ENCODE data around the gene SORCS2.

Gene SORCS2

DNA sequence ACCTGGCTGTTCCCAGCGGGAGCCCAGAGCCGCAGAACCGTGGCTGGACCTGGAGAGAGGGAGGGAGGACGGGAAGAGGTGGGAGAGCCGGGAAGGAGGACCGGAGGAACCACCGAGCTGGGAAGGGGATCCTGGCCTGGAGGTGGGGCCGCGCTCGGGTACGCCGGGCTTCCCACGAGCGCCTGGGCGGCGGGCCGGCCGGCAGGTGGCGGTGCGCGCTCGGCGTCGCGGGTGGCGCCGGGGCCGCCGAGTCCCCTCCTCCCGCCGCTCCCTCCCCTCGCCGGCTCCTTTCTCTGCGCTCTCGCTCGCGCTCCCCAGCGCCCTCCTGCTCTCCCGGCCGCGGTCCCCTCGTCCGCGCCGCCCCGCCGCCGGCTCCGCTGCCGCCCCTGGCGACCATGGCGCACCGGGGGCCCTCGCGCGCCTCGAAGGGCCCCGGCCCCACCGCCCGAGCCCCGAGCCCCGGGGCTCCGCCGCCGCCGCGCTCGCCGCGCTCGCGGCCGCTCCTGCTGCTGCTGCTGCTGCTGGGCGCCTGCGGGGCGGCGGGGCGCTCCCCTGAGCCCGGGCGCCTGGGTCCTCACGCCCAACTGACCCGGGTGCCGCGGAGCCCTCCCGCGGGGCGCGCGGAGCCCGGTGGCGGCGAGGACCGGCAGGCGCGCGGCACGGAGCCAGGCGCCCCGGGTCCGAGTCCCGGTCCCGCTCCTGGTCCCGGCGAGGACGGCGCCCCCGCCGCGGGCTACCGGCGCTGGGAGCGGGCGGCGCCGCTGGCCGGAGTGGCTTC is at the start of gene SORCS2:
Gene SORCS2 (plus strand): TSS at position 287 of the 778 bp plus-strand sequence.
- TF ChIP-seq, protein P1, sequence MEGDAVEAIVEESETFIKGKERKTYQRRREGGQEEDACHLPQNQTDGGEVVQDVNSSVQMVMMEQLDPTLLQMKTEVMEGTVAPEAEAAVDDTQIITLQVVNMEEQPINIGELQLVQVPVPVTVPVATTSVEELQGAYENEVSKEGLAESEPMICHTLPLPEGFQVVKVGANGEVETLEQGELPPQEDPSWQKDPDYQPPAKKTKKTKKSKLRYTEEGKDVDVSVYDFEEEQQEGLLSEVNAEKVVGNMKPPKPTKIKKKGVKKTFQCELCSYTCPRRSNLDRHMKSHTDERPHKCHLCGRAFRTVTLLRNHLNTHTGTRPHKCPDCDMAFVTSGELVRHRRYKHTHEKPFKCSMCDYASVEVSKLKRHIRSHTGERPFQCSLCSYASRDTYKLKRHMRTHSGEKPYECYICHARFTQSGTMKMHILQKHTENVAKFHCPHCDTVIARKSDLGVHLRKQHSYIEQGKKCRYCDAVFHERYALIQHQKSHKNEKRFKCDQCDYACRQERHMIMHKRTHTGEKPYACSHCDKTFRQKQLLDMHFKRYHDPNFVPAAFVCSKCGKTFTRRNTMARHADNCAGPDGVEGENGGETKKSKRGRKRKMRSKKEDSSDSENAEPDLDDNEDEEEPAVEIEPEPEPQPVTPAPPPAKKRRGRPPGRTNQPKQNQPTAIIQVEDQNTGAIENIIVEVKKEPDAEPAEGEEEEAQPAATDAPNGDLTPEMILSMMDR (IDR thresholded peaks at IDR 0.05; ENCODE audit: borderline replicate concordance, control extremely low read depth, extremely low read depth, insufficient read depth, missing control alignments) = peak; percentile 67
- in situ Hi-C loops (cut with MboI; ENCODE audit: low sequenced_read_pairs, unreplicated experiment) = loop anchor here (25.0 kb wide), 1 partner anchor 520 kb away; no protein-coding TSS in a partner anchor
- peak; percentile 85 for DNase-seq (ENCODE audit: low spot score)

DNA sequence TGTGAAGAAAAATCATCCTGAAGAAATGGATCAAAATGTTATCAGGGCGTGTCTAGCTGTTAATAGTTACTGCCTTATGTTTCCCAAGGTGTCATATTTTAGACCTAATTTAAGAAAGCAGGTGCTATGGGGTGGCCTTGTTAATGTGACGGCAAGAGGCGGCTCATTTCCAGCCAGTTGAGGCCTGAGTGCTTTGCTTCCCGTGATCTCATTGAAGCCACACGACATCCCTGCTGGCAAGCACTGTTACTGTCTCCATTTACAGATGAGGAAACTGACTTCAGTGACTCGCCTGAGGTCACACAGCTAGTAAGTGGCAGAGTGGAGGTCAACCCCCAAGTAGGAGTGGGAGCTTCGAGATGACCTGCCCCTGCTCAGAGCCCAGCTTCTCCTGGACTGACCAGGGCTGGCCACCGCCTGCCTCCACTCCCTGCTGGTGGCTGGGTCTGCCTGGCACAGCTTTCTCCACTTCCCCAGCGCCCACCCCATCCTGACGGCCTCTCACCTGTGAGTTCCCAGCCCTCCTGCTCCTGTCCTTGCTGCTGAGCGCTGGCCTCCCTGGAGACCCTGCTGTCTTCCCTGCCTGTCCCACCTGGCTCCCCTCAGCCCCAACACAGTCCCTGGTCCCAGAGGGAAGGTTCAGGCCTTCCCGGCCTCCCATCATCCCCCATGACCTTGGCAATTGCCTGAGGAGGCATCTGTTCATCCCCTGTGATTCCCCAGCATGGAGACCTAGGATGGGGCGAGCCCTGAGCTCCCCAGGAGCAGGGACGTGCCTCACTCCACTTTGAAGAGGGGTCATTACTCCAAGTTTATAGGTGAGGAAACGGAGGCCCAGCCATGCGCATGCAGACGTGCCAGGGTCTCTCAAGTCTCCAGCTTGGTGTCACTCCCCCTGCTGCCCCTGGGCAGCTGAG is 47.7 kb upstream of the SORCS2 start:
- TF ChIP-seq, protein P1 (IDR thresholded peaks at IDR 0.05; ENCODE audit: borderline replicate concordance, control extremely low read depth, extremely low read depth, insufficient read depth, missing control alignments) = no peak
- DNase-seq (ENCODE audit: low spot score) = no peak
- in situ Hi-C loops (cut with MboI; ENCODE audit: low sequenced_read_pairs, unreplicated experiment) = no loop called here

DNA sequence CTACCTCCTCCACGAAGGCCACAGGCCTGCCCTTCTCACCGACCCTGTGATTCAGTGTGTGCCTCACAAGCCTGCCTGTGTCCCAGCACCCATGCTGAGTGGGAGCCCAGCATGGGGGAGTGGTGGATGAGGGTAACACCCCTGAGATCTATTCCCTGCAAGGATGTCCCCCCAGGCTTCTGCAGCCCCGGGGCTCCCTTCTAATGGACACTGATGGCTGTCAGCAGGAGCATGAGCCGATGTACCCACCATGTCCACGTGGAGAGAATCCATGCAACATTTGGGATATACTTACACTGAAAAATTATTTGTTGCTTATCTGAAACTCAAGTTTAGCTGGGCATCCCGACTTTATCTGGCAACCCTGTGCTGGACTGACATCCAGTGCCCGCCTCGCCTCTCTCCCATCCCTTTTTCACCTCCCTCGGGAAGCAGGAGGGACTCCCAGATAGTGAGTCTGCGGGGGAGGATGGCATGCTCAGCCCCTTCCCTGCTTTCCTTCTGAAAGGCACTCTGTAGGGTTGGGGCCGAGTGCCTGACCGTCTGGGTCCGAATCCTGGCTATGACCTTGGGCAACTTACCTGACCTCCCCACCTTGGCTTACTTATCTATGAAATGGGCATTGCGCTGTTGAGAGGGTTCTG is 46.9 kb upstream of the SORCS2 start:
- TF ChIP-seq, protein P1 (IDR thresholded peaks at IDR 0.05; ENCODE audit: borderline replicate concordance, control extremely low read depth, extremely low read depth, insufficient read depth, missing control alignments) = no peak
- in situ Hi-C loops (cut with MboI; ENCODE audit: low sequenced_read_pairs, unreplicated experiment) = no loop called here
- no peak for DNase-seq (ENCODE audit: low spot score)

DNA sequence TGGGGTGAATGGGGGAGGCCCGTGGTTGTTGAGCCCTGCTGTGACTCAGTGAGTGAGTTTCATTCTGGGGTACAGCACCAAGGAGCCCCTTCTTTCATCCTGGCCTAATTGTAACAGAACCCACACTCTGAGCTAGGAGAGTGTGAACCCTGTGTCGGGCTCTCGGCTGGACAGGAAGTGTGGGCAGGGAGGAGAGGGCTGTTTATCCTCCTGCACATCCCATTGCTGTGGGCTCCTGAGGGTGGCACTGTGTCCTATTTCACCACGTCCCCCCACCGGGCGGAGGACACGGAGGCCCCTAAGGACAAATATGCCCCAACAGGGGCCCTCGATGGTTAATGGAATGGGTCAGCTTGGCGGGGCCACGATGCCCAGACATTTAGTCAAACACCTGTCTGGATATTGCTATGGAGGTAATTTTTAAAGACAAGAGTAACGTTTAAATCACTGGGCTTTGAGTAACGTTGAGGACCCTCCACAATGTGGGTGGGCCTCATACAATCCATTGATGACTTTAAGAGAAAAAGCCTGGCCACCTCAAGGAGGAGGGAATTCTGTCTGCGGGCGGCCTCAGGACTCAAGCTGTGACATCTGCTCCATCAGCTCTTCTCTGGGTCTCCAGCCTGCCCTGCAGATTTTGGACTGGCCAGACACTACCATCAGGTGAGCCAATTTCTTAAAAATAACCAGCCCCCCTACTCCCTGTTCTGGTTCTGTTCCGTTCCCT is 46.1 kb upstream of the SORCS2 start:
- no peak for DNase-seq (ENCODE audit: low spot score)
- TF ChIP-seq, protein P1 (IDR thresholded peaks at IDR 0.05; ENCODE audit: borderline replicate concordance, control extremely low read depth, extremely low read depth, insufficient read depth, missing control alignments) = no peak
- in situ Hi-C loops (cut with MboI; ENCODE audit: low sequenced_read_pairs, unreplicated experiment) = no loop called here

DNA sequence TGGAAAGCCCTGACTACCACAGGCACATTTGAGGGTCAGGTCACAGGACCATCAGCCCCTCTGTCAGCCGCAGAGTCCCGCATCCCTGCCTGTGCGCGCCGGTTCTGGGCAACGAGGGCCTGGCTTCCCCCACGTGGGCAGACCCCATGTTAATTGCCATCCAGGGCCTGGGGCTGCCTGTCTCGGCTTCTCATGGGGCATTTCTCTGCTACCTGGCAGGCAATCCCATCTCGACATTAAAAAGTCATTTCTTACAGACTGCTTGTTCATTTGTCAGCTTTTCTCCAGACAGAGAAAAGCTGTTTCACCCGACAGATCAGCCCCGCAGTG is 45.6 kb upstream of the SORCS2 start:
- DNase-seq (ENCODE audit: low spot score) = no peak
- TF ChIP-seq, protein P1 (IDR thresholded peaks at IDR 0.05; ENCODE audit: borderline replicate concordance, control extremely low read depth, extremely low read depth, insufficient read depth, missing control alignments) = no peak
- in situ Hi-C loops (cut with MboI; ENCODE audit: low sequenced_read_pairs, unreplicated experiment) = no loop called here

DNA sequence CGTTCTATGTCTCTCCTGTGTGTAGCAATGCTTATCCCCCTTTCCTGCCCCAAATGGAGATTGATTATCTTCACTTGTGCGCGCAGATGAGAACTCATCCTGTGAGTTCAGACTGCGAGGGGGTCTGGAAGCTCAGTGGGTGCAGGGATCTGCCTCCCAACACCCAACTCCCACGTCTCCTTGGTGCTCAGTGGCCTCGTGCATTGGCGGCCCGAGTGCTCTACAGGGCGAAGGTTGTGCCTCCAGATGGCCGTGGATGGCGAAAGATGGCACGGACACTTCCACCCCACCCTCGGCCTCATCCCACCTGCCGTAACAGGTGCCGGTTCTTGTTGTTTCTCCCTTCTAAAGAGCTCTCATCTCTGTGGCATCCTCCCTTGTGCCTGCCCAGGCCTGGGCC is 45.1 kb upstream of the SORCS2 start:
- DNase-seq (ENCODE audit: low spot score) = no peak
- TF ChIP-seq, protein P1 (IDR thresholded peaks at IDR 0.05; ENCODE audit: borderline replicate concordance, control extremely low read depth, extremely low read depth, insufficient read depth, missing control alignments) = no peak
- in situ Hi-C loops (cut with MboI; ENCODE audit: low sequenced_read_pairs, unreplicated experiment) = no loop called here

All from GM13976 (cell line).